ENCODE data around the gene MORN5.

Gene MORN5

GRCh38 chr9:122209451-122209850, 49.7 kb downstream of the MORN5 start:
- no peak overlapping the region for H3K9ac ChIP-seq (ENCODE audit: low read length)
- H3K4me3 ChIP-seq (ENCODE audit: low read length): no peak overlapping the region
- no peaks in the 10 kb centered on the region for H3K36me3 ChIP-seq (ENCODE audit: control insufficient read depth, insufficient read depth, low read length, severe bottlenecking)
- H3K4me1 ChIP-seq (ENCODE audit: control insufficient read depth, insufficient read depth, low read length): peaks cover 17% of the 10 kb centered on the region
- DNase-seq (ENCODE audit: low read depth): no peak
- H3K27me3 ChIP-seq (replicated peaks; ENCODE audit: control insufficient read depth, insufficient read depth, low read length): peaks cover 33% of the 10 kb centered on the region
- H3K9me3 ChIP-seq (ENCODE audit: control insufficient read depth, low read length): no peaks in the 10 kb centered on the region

- H3K4me3 ChIP-seq (ENCODE audit: low read length): no peak overlapping the region
- H3K27me3 ChIP-seq (replicated peaks; ENCODE audit: control insufficient read depth, insufficient read depth, low read length): peaks cover 62% of the 10 kb centered on the region
- peaks cover 4% of the 10 kb centered on the region for H3K4me1 ChIP-seq (ENCODE audit: control insufficient read depth, insufficient read depth, low read length)
- DNase-seq (ENCODE audit: low read depth): no peak
- H3K9ac ChIP-seq (ENCODE audit: low read length): no peak overlapping the region
- H3K36me3 ChIP-seq (ENCODE audit: control insufficient read depth, insufficient read depth, low read length, severe bottlenecking): no peaks in the 10 kb centered on the region
- no peaks in the 10 kb centered on the region for H3K9me3 ChIP-seq (ENCODE audit: control insufficient read depth, low read length)
These were observed 52.8 kb downstream of the MORN5 start for GRCh38 chr9:122212473-122213004.

DNA sequence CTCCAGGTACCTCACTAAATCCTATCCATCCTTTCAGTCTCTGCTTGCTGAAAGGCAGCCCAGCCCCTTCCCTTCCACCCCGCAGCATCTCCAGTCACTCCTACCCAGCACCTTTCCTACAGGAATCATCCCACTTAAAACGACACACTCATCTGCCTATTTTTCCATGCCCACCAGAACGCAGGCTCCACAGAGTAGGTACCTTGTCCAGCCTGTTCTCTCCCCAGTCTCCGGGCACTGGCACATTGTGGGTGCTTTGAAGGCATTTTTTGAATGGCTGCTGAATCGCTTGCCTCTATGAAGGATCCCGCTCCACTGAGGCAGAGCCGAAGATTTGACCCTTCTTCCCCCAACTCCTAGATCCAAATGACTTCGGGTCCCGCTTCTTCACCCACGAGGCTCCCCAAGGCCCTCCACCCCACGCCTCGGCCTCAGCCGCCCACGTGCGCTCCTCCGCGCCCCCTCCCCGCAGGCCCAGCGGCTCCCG, 53.4 kb downstream of the MORN5 start:
- Histone ChIP-seq H3K4me1 (ENCODE audit: control insufficient read depth, insufficient read depth, low read length) (peaks cover 4% of the 10 kb centered on the region), H3K9ac (ENCODE audit: low read length) (no peak overlapping the region), H3K27me3 (replicated peaks; ENCODE audit: control insufficient read depth, insufficient read depth, low read length) (peaks cover 68% of the 10 kb centered on the region), H3K9me3 (ENCODE audit: control insufficient read depth, low read length) (no peaks in the 10 kb centered on the region), H3K4me3 (ENCODE audit: low read length) (no peak overlapping the region), H3K36me3 (ENCODE audit: control insufficient read depth, insufficient read depth, low read length, severe bottlenecking) (no peaks in the 10 kb centered on the region)
- no peak for DNase-seq (ENCODE audit: low read depth)

GRCh38 chr9:122213589-122214413, 54.1 kb downstream of the MORN5 start:
- no peaks in the 10 kb centered on the region for H3K36me3 ChIP-seq (ENCODE audit: control insufficient read depth, insufficient read depth, low read length, severe bottlenecking)
- H3K4me1 ChIP-seq (ENCODE audit: control insufficient read depth, insufficient read depth, low read length): peaks cover 5% of the 10 kb centered on the region
- no peaks in the 10 kb centered on the region for H3K9me3 ChIP-seq (ENCODE audit: control insufficient read depth, low read length)
- H3K27me3 ChIP-seq (replicated peaks; ENCODE audit: control insufficient read depth, insufficient read depth, low read length): peaks cover 74% of the 10 kb centered on the region
- DNase-seq (ENCODE audit: low read depth): no peak
- H3K9ac ChIP-seq (ENCODE audit: low read length): no peak overlapping the region
- H3K4me3 ChIP-seq (ENCODE audit: low read length): no peak overlapping the region

GRCh38 chr9:122214507-122214906, 54.8 kb downstream of the MORN5 start:
- peaks cover 82% of the 10 kb centered on the region for H3K27me3 ChIP-seq (replicated peaks; ENCODE audit: control insufficient read depth, insufficient read depth, low read length)
- no peak overlapping the region for H3K9ac ChIP-seq (ENCODE audit: low read length)
- DNase-seq (ENCODE audit: low read depth): no peak
- H3K4me1 ChIP-seq (ENCODE audit: control insufficient read depth, insufficient read depth, low read length): peaks cover 12% of the 10 kb centered on the region
- no peaks in the 10 kb centered on the region for H3K36me3 ChIP-seq (ENCODE audit: control insufficient read depth, insufficient read depth, low read length, severe bottlenecking)
- no peaks in the 10 kb centered on the region for H3K9me3 ChIP-seq (ENCODE audit: control insufficient read depth, low read length)
- H3K4me3 ChIP-seq (ENCODE audit: low read length): no peak overlapping the region

- Histone ChIP-seq H3K36me3 (ENCODE audit: control insufficient read depth, insufficient read depth, low read length, severe bottlenecking) (no peaks in the 10 kb centered on the region), H3K9me3 (ENCODE audit: control insufficient read depth, low read length) (no peaks in the 10 kb centered on the region), H3K4me3 (ENCODE audit: low read length) (no peak overlapping the region), H3K9ac (ENCODE audit: low read length) (no peak overlapping the region), H3K4me1 (ENCODE audit: control insufficient read depth, insufficient read depth, low read length) (peaks cover 21% of the 10 kb centered on the region), H3K27me3 (replicated peaks; ENCODE audit: control insufficient read depth, insufficient read depth, low read length) (peaks cover 93% of the 10 kb centered on the region)
- no peak for DNase-seq (ENCODE audit: low read depth)
These were observed 56.0 kb downstream of the MORN5 start for GRCh38 chr9:122215663-122216062.

GRCh38 chr9:122216138-122216797, 56.6 kb downstream of the MORN5 start:
- DNase-seq (ENCODE audit: low read depth): no peak
- Histone ChIP-seq H3K27me3 (replicated peaks; ENCODE audit: control insufficient read depth, insufficient read depth, low read length) (peaks cover 93% of the 10 kb centered on the region), H3K4me3 (ENCODE audit: low read length) (no peak overlapping the region), H3K9ac (ENCODE audit: low read length) (no peak overlapping the region), H3K36me3 (ENCODE audit: control insufficient read depth, insufficient read depth, low read length, severe bottlenecking) (no peaks in the 10 kb centered on the region), H3K4me1 (ENCODE audit: control insufficient read depth, insufficient read depth, low read length) (peaks cover 21% of the 10 kb centered on the region), H3K9me3 (ENCODE audit: control insufficient read depth, low read length) (no peaks in the 10 kb centered on the region)

DNA sequence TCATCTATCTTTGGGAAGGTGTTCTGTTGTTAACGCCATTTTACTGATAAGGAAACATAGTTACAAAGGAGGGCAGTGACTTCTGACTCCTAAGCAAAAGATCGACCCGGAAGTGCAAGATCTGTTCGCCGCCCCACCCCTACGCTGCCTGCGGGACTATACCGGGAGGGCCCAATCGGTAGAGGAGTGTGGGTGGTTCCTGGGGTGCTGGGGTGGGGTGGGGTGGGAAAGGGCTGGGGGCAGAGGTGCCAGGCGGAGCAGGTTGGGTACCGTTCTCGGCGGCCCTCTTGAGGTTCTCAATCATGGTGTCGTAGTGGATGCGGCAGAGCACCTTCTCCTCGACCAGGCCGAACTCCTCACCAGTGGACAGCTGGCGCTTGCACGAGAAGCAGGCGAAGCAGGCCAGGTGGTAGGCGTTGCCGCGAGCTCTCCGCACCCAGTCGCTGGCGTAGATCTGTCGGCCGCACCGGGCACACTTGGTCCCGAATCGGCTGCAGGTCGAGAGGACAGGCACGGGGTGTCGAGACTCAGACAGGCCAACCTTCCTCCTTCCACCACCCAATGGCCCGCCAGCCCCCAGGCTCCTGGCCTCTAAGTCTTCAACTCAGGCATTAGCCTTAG, 57.2 kb downstream of the MORN5 start:
- peaks cover 93% of the 10 kb centered on the region for H3K27me3 ChIP-seq (replicated peaks; ENCODE audit: control insufficient read depth, insufficient read depth, low read length)
- no peak overlapping the region for H3K9ac ChIP-seq (ENCODE audit: low read length)
- H3K36me3 ChIP-seq (ENCODE audit: control insufficient read depth, insufficient read depth, low read length, severe bottlenecking): no peaks in the 10 kb centered on the region
- H3K9me3 ChIP-seq (ENCODE audit: control insufficient read depth, low read length): no peaks in the 10 kb centered on the region
- H3K4me3 ChIP-seq (ENCODE audit: low read length): no peak overlapping the region
- peaks cover 21% of the 10 kb centered on the region for H3K4me1 ChIP-seq (ENCODE audit: control insufficient read depth, insufficient read depth, low read length)
- no peak for DNase-seq (ENCODE audit: low read depth)

DNA sequence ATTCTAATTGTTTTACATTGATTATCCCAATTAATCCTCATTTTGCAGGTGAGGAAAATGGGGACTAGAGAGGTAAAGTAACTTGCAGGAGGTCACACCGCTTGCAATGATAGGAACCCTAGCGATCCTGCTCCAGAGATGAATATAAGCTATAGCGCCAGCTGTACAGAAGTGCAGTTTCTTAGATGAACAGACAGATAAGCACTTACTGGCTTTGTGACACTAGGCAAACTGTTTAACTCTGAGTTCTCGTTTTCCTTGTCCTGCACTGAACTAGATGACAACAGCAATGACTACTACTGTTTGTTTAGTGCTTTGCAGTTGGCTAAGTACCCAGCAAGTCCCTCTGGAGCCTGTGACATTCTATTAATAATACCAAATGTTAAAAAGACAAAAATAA, 57.9 kb downstream of the MORN5 start:
- H3K36me3 ChIP-seq (ENCODE audit: control insufficient read depth, insufficient read depth, low read length, severe bottlenecking): no peaks in the 10 kb centered on the region
- no peak overlapping the region for H3K9ac ChIP-seq (ENCODE audit: low read length)
- H3K27me3 ChIP-seq (replicated peaks; ENCODE audit: control insufficient read depth, insufficient read depth, low read length): peaks cover 93% of the 10 kb centered on the region
- DNase-seq (ENCODE audit: low read depth): no peak
- no peaks in the 10 kb centered on the region for H3K9me3 ChIP-seq (ENCODE audit: control insufficient read depth, low read length)
- H3K4me3 ChIP-seq (ENCODE audit: low read length): no peak overlapping the region
- H3K4me1 ChIP-seq (ENCODE audit: control insufficient read depth, insufficient read depth, low read length): peaks cover 21% of the 10 kb centered on the region

DNA sequence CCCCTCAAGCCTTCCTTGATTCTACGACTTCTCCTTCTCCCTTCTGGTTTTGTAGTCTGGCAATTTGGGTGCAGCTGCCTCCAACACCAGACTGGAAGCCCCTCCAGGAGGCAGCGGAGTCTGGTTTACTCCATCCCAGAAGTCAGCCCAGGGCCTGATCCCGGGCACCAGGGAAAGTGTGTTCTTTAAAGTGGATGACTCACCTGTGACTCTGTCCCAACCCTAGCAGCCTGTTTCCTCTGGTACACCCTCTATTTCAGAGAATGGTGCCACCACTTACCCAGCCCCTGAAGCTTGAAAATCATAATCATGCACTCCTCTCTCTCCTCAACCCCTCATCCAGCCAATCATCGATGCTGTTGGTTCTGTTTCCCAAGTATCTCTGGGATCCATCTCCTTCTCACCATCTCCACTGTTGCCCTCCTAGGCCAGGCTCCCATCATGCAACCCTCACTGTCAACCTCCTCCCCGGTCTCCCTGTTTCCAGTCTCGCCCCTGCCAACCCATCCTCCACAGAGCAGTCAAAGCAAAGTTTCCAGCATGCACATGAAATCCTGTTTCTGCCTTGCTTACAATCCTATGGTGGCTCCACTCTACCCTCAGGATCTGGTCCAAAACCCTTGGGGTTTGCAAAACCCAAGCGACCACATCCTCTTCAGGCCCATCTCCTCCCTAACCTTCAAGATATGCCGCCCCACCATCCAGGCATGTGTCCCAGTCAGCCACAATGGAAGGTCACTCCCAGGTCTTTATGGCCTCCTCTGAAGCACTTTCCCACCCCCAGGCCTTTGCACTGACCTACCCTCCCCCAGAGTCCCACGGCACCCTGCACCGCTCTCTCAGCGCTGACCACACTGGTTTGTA, 58.6 kb downstream of the MORN5 start:
- Histone ChIP-seq H3K27me3 (replicated peaks; ENCODE audit: control insufficient read depth, insufficient read depth, low read length) (peaks cover 91% of the 10 kb centered on the region), H3K4me1 (ENCODE audit: control insufficient read depth, insufficient read depth, low read length) (peaks cover 21% of the 10 kb centered on the region), H3K4me3 (ENCODE audit: low read length) (peak overlapping the region; percentile 41), H3K9ac (ENCODE audit: low read length) (no peak overlapping the region), H3K36me3 (ENCODE audit: control insufficient read depth, insufficient read depth, low read length, severe bottlenecking) (no peaks in the 10 kb centered on the region), H3K9me3 (ENCODE audit: control insufficient read depth, low read length) (no peaks in the 10 kb centered on the region)
- DNase-seq (ENCODE audit: low read depth): no peak
